SK-N-SH (cell line): ENCODE data around the gene BBLN. TPM values are rescaled to one million over a fixed set of nuclear protein-coding genes. Genes with fewer than 3 reads are reported as not detected.
A peak's percentile ranks its signal among the peaks of the same experiment; 100 is the strongest.

Experiments
- CTCF ChIA-PET: fragments of 300-600, 350-600 bp; formaldehyde crosslinking; extraction: SDS; loops from one replicate; lab custom pipeline; 2021; lab: Yijun Ruan, JAX
- POLR2A ChIA-PET: fragments of 350-600 bp; sonication (Branson Sonifier 250); formaldehyde crosslinking; extraction: SDS; loops from one replicate; lab custom pipeline; 2020; ENCODE audit warnings: antibody characterized with exemption, inconsistent platforms; lab: Yijun Ruan, JAX
- DNase-seq: peaks from one replicate; pipeline ENCODE4 v3.0.0; 2012
- H2AFZ ChIP-seq: fragments of 200-600 bp; sonication (generic); 2 replicates; pipeline ENCODE4 v1.8.1; 2016; ENCODE audit warnings: antibody characterized with exemption, mild to moderate bottlenecking, low read depth
- H3F3A ChIP-seq: fragments of 200-600 bp; sonication (generic); replicated peaks from 2 replicates; pipeline ENCODE3; 2016; ENCODE audit warnings: antibody characterized with exemption, mild to moderate bottlenecking; ENCODE audit not compliant: insufficient read depth
- H3K27ac ChIP-seq, 2 experiments: fragments of 200-500 bp in 1 of 2; fragments of 200-600 bp in 1 of 2; sonication (Bioruptor generic) in 1 of 2; sonication (generic), shearing (Covaris generic) in 1 of 2; 2 replicates each; pipeline versions ENCODE4 v1.5.1 to v1.6.1; 2014 to 2016; ENCODE audit warnings: low read depth in 2 of 2, inconsistent platforms in 1 of 2, low read length in 1 of 2, mild to moderate bottlenecking in 1 of 2, mixed read lengths in 1 of 2
- H3K27me3 ChIP-seq: fragments of 200-600 bp; sonication (generic), shearing (Covaris generic); 2 replicates; pipeline ENCODE4 v1.6.1; 2016; ENCODE audit warnings: mixed run types; ENCODE audit not compliant: insufficient read depth
- H3K36me3 ChIP-seq, 2 experiments: fragments of 200-500 bp in 1 of 2; fragments of 200-600 bp in 1 of 2; sonication (Bioruptor generic) in 1 of 2; sonication (generic) in 1 of 2; replicated peaks in 1 of 2; 2 replicates each; pipeline versions ENCODE3 to v1.5.1; 2014 to 2016; ENCODE audit warnings: low read length in 1 of 2, mild to moderate bottlenecking in 1 of 2; ENCODE audit not compliant: insufficient read depth in 2 of 2, control insufficient read depth in 1 of 2
- H3K4me1 ChIP-seq, 2 experiments: fragments of 200-500 bp in 1 of 2; fragments of 200-600 bp in 1 of 2; sonication (Bioruptor generic) in 1 of 2; sonication (generic), shearing (Covaris generic) in 1 of 2; 2 replicates each; pipeline versions ENCODE4 v1.5.1 to v1.6.1; 2014 to 2016; ENCODE audit warnings: low read depth in 1 of 2, low read length in 1 of 2, mixed run types in 1 of 2; ENCODE audit not compliant: insufficient read depth in 2 of 2, control insufficient read depth in 1 of 2
- H3K4me2 ChIP-seq: fragments of 200-600 bp; sonication (generic), shearing (Covaris generic); 2 replicates; pipeline ENCODE4 v1.6.1; 2017; ENCODE audit warnings: mixed run types
- H3K4me3 ChIP-seq, 2 experiments: fragments of 200-500 bp in 1 of 2; fragments of 200-600 bp in 1 of 2; sonication (Bioruptor generic) in 1 of 2; sonication (generic), shearing (Covaris generic) in 1 of 2; 2 replicates each; pipeline versions ENCODE4 v1.5.1 to v1.8.1; 2014 to 2016; ENCODE audit warnings: low read depth in 2 of 2, inconsistent platforms in 1 of 2, low read length in 1 of 2, mild to moderate bottlenecking in 1 of 2, mixed read lengths in 1 of 2, moderate library complexity in 1 of 2
- H3K79me2 ChIP-seq: fragments of 200-600 bp; sonication (generic); 2 replicates; pipeline ENCODE4 v1.8.1; 2017; ENCODE audit warnings: mild to moderate bottlenecking; ENCODE audit not compliant: insufficient read depth
- H3K9ac ChIP-seq: fragments of 200-600 bp; sonication (generic); 2 replicates; pipeline ENCODE4 v1.6.1; 2017; ENCODE audit warnings: mixed run types
- H3K9me2 ChIP-seq: fragments of 200-600 bp; sonication (generic); 2 replicates; pipeline ENCODE4 v1.6.1; 2017; ENCODE audit warnings: mixed run types
- H3K9me3 ChIP-seq: fragments of 200-600 bp; sonication (generic); 2 replicates; pipeline ENCODE4 v1.6.1; 2017; ENCODE audit warnings: mixed run types, mild to moderate bottlenecking, moderate library complexity
- H4K20me1 ChIP-seq: fragments of 200-600 bp; sonication (generic); 2 replicates; pipeline ENCODE4 v1.6.1; 2017; ENCODE audit warnings: mild to moderate bottlenecking, mixed run types; ENCODE audit not compliant: insufficient read depth
- ELF1 ChIP-seq: IDR thresholded peaks from 2 replicates; pipeline ENCODE4 v1.4.0; 2012
- EZH2phosphoT487 ChIP-seq: fragments of 200-600 bp; sonication (generic); IDR thresholded peaks from 2 replicates; pipeline ENCODE4 v1.6.1; 2017; ENCODE audit warnings: low read depth, mixed run types, mild to moderate bottlenecking, antibody characterized with exemption, moderate library complexity, borderline replicate concordance
- FOSL2 ChIP-seq: IDR thresholded peaks from 2 replicates; pipeline ENCODE4 v1.4.0; 2012; ENCODE audit warnings: low read depth, mild to moderate bottlenecking, moderate library complexity, borderline replicate concordance
- FOXJ3 ChIP-seq: sonication (generic); formaldehyde crosslinking; IDR thresholded peaks from 2 replicates; pipeline ENCODE4 v1.5.1; 2020; ENCODE audit warnings: mild to moderate bottlenecking, missing genetic modification reagents
- FOXM1 ChIP-seq: IDR thresholded peaks from 2 replicates; pipeline ENCODE4 v1.4.0; 2012; ENCODE audit warnings: low read depth, mild to moderate bottlenecking
- GABPA ChIP-seq: IDR thresholded peaks from 2 replicates; pipeline ENCODE4 v1.4.0; 2012; ENCODE audit warnings: low read depth, mild to moderate bottlenecking
- GATA2 ChIP-seq: sonication (generic); formaldehyde crosslinking; IDR thresholded peaks from 2 replicates; pipeline ENCODE4 v1.5.0; 2020; ENCODE audit warnings: mild to moderate bottlenecking, missing genetic modification reagents
- MXI1 ChIP-seq: IDR thresholded peaks from 2 replicates; pipeline ENCODE4 v1.6.1; 2012; ENCODE audit warnings: mild to moderate bottlenecking, low read depth, low read length, improper control_type of control experiment
- NFIC ChIP-seq: IDR thresholded peaks from 2 replicates; pipeline ENCODE4 v1.4.0; 2012; ENCODE audit warnings: borderline replicate concordance
- NRF1 ChIP-seq: IDR thresholded peaks from 2 replicates; pipeline ENCODE4 v1.6.1; 2012; ENCODE audit warnings: low read depth, mild to moderate bottlenecking, low read length
- POLR2AphosphoS5 ChIP-seq: IDR thresholded peaks from 2 replicates; pipeline ENCODE4 v1.6.1; 2012; ENCODE audit warnings: low read depth, low read length
- RCOR1 ChIP-seq: fragments of 150-350 bp; IDR thresholded peaks from 2 replicates; pipeline ENCODE4 v1.6.1; 2017; ENCODE audit warnings: antibody characterized with exemption, low read length
- RXRA ChIP-seq: IDR thresholded peaks from 2 replicates; pipeline ENCODE4 v1.4.0; 2012; ENCODE audit warnings: low read depth, mild to moderate bottlenecking, borderline replicate concordance
- TCF12 ChIP-seq: IDR thresholded peaks from 2 replicates; pipeline ENCODE4 v1.4.0; 2012
- USF1 ChIP-seq: IDR thresholded peaks from 2 replicates; pipeline ENCODE4 v1.4.0; 2012; ENCODE audit warnings: low read depth, borderline replicate concordance
- YY1 ChIP-seq: IDR thresholded peaks from 2 replicates; pipeline ENCODE4 v1.4.0; 2012; ENCODE audit warnings: low read depth, mild to moderate bottlenecking
- WGBS: methylation state at CpG from one replicate; pipeline ENCODE4 v1.1.6; 2017; ENCODE audit warnings: low lambda C conversion rate; 5-methylcytosine and 5-hydroxymethylcytosine counted together
- polyA plus RNA-seq, 3 experiments: library from polyadenylated mRNA; depleted of rRNA; stranded (reverse); fragments of >200 nt; gene quantifications; 2 replicates each; pipeline ENCODE4 v1.2.3, GENCODE V29; 2012
- TF ChIP-seq, protein P1 (sequence below): IDR thresholded peaks from 2 replicates; pipeline ENCODE4 v1.6.1; 2012; ENCODE audit warnings: mild to moderate bottlenecking, low read depth, low read length, moderate library complexity
- TF ChIP-seq, protein P2 (sequence below): IDR thresholded peaks from 2 replicates; pipeline ENCODE4; 2012

Gene BBLN
- polyA plus RNA-seq, 1 of the 3 experiments (the other 2 are of a cell fraction), result 109 TPM

- Histone ChIP-seq H4K20me1 (no peaks in the 10 kb centered on the region), H3K9me2 (no peaks in the 10 kb centered on the region), H2AFZ (peak overlapping the region; percentile 92), H3K79me2 (peaks cover 11% of the 10 kb centered on the region), H3K9ac (no peak overlapping the region), H3K4me1 (peaks cover 0 to 12% of the 10 kb centered on the region in 2 experiments; a peak in 2 of 4 replicates), H3K4me2 (peak overlapping the region; percentile 51), H3K9me3 (no peaks in the 10 kb centered on the region), H3K27me3 (no peaks in the 10 kb centered on the region), H3K36me3 (peaks cover 0 to 21% of the 10 kb centered on the region in 2 experiments), H3F3A (no peaks in the 10 kb centered on the region), H3K27ac (peak overlapping the region in 1 of 2 experiments; percentile 81; a peak in 3 of 4 replicates), H3K4me3 (peak overlapping the region; percentile 45 to 63)
- POLR2A ChIA-PET, result interaction anchor here (1.0 to 1.7 kb wide), 2 partner anchors 15 to 32 kb away, joined by 3 to 5 read pairs; partner anchors contain the start of gene CIZ1
- WGBS, result 51% methylated on average over 11 of the region's 11 CpGs
- TF ChIP-seq FOXJ3 (no peak), RXRA (no peak), FOXM1 (no peak), POLR2AphosphoS5 (no peak), MXI1 (no peak), YY1 (no peak), ELF1 (no peak), USF1 (no peak), RCOR1 (no peak), GABPA (no peak), NFIC (no peak), EZH2phosphoT487 (no peak), GATA2 (CRISPR knock-in tag) (no peak), TCF12 (no peak), FOSL2 (no peak), NRF1 (no peak)
- TF ChIP-seq, protein P1, sequence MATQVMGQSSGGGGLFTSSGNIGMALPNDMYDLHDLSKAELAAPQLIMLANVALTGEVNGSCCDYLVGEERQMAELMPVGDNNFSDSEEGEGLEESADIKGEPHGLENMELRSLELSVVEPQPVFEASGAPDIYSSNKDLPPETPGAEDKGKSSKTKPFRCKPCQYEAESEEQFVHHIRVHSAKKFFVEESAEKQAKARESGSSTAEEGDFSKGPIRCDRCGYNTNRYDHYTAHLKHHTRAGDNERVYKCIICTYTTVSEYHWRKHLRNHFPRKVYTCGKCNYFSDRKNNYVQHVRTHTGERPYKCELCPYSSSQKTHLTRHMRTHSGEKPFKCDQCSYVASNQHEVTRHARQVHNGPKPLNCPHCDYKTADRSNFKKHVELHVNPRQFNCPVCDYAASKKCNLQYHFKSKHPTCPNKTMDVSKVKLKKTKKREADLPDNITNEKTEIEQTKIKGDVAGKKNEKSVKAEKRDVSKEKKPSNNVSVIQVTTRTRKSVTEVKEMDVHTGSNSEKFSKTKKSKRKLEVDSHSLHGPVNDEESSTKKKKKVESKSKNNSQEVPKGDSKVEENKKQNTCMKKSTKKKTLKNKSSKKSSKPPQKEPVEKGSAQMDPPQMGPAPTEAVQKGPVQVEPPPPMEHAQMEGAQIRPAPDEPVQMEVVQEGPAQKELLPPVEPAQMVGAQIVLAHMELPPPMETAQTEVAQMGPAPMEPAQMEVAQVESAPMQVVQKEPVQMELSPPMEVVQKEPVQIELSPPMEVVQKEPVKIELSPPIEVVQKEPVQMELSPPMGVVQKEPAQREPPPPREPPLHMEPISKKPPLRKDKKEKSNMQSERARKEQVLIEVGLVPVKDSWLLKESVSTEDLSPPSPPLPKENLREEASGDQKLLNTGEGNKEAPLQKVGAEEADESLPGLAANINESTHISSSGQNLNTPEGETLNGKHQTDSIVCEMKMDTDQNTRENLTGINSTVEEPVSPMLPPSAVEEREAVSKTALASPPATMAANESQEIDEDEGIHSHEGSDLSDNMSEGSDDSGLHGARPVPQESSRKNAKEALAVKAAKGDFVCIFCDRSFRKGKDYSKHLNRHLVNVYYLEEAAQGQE, result no peak
- TF ChIP-seq, protein P2, sequence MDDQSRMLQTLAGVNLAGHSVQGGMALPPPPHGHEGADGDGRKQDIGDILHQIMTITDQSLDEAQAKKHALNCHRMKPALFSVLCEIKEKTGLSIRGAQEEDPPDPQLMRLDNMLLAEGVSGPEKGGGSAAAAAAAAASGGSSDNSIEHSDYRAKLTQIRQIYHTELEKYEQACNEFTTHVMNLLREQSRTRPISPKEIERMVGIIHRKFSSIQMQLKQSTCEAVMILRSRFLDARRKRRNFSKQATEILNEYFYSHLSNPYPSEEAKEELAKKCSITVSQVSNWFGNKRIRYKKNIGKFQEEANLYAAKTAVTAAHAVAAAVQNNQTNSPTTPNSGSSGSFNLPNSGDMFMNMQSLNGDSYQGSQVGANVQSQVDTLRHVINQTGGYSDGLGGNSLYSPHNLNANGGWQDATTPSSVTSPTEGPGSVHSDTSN, result no peak
- no peak for DNase-seq
- CTCF ChIA-PET, result interaction anchor here (3.2 to 6.2 kb wide), 2 partner anchors 32 to 42 kb away, joined by 16 to 27 read pairs; partner anchors contain the start of gene CIZ1
Measured at GRCh38 chr9:128159522-128159783, 612 bp upstream of the BBLN start.
